A673 (cell line): ENCODE data around the gene DIS3L. TPM values are rescaled to one million over a fixed set of nuclear protein-coding genes. Genes with fewer than 3 reads are reported as not detected.

Experiments
- BruUV-seq: library from RNA; stranded (reverse); fragments of 400-500 nt; replicated peaks from 2 replicates; lab custom pipeline; 2021; lab: Mats Ljungman, UMichigan
- CTCF ChIA-PET: fragments of 300-600 bp; sonication (Branson Sonifier 250); formaldehyde crosslinking; loops from one replicate; lab custom pipeline; 2022; ENCODE audit warnings: antibody characterized with exemption; lab: Charles Lee
- POLR2A ChIA-PET: fragments of 300-600 bp; sonication (Branson Sonifier 250); formaldehyde crosslinking; loops from one replicate; lab custom pipeline; 2022; ENCODE audit warnings: antibody characterized with exemption; ENCODE audit not compliant: low non-redundant PET; lab: Charles Lee
- DNase-seq: peaks from one replicate; pipeline ENCODE4 v3.0.0-alpha.2; 2015; ENCODE audit warnings: low spot score
- H3K27ac ChIP-seq: fragments of 200-600 bp; sonication (generic); 2 replicates; pipeline ENCODE4 v1.5.1; 2016; ENCODE audit warnings: mixed run types, low read depth, mild to moderate bottlenecking, mixed read lengths, antibody characterized with exemption, low read length; ENCODE audit not compliant: poor library complexity, severe bottlenecking
- H3K27me3 ChIP-seq: fragments of 200-600 bp; sonication (generic); replicated peaks from 2 replicates; pipeline ENCODE4 v1.6.1; 2017; ENCODE audit warnings: mixed run types, low read depth, mild to moderate bottlenecking, mixed read lengths, antibody characterized with exemption, low read length; ENCODE audit not compliant: insufficient read depth, poor library complexity
- H3K36me3 ChIP-seq: fragments of 200-600 bp; sonication (generic); 2 replicates; pipeline ENCODE4 v1.6.1; 2016; ENCODE audit warnings: mixed run types, mild to moderate bottlenecking, mixed read lengths, antibody characterized with exemption, low read length; ENCODE audit not compliant: insufficient read depth, poor library complexity, severe bottlenecking
- H3K4me1 ChIP-seq: fragments of 200-600 bp; sonication (generic); 2 replicates; pipeline ENCODE4 v1.6.1; 2017; ENCODE audit warnings: mixed run types, mild to moderate bottlenecking, mixed read lengths, antibody characterized with exemption, low read length; ENCODE audit not compliant: insufficient read depth, poor library complexity, severe bottlenecking
- H3K4me3 ChIP-seq: fragments of 200-600 bp; sonication (generic); 2 replicates; pipeline ENCODE4 v1.5.1; 2016; ENCODE audit warnings: low read depth, mixed run types, mild to moderate bottlenecking, mixed read lengths, low read length; ENCODE audit not compliant: poor library complexity, severe bottlenecking
- H3K9me3 ChIP-seq: fragments of 200-600 bp; sonication (generic); 2 replicates; pipeline ENCODE4 v1.6.1; 2016; ENCODE audit warnings: mixed run types, low read depth, mild to moderate bottlenecking, mixed read lengths, antibody characterized with exemption, low read length; ENCODE audit not compliant: poor library complexity, severe bottlenecking
- CTCF ChIP-seq: fragments of 300-800, 200-600 bp; sonication (generic); conservative IDR thresholded peaks from 2 replicates; pipeline ENCODE4 v1.5.1; 2017; ENCODE audit warnings: low read depth, mild to moderate bottlenecking, antibody characterized with exemption, low read length, moderate library complexity, mixed read lengths
- EZH2 ChIP-seq: fragments of 200-600 bp; sonication (generic); IDR thresholded peaks from 2 replicates; pipeline ENCODE4 v1.6.1; 2017; ENCODE audit warnings: borderline replicate concordance, low read depth, mild to moderate bottlenecking, mixed read lengths, antibody characterized with exemption, low read length; ENCODE audit not compliant: poor library complexity, severe bottlenecking
- intact Hi-C: fragments of 100-400 bp; cut with micrococcal nuclease; formaldehyde crosslinking; loops from one replicate; pipeline ENCODE4 v1.10.0; 2022; ENCODE audit not compliant: unreplicated experiment
- total RNA-seq: library from RNA; stranded (reverse); gene quantifications from 2 replicates; pipeline ENCODE4 v1.2.3, GENCODE V29; 2021

The DIS3L gene
- total RNA-seq, 1 experiment from 2014 or later = 10.7 TPM

DNA sequence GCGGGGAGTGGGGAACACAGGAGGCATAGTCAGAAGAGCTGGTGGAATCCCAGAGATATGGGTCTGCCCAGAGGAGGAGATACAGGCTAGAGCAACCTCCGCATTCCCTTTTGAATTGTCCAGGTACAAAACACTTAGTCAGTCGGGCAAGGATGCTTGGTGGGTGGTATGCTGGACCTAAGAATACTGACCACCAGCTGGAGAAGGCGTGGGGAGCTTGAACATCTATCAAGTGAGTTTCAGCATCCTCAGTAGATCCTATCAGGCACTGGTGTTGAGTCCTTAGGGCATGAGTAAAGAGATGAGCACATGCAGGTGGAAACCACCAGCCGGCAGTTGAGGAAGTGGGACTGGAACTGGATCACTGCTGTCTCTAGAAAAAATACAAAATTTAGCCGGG, 14.7 kb upstream of the DIS3L start:
- intact Hi-C loops = no loop called here
- H3K27me3 ChIP-seq = peaks cover 10% of the 10 kb centered on the region
- H3K9me3 ChIP-seq = no peaks in the 10 kb centered on the region
- no TSS peak for BruUV-seq
- H3K27ac ChIP-seq = no peak overlapping the region
- no peaks in the 10 kb centered on the region for H3K36me3 ChIP-seq
- no peaks in the 10 kb centered on the region for H3K4me1 ChIP-seq
- TF ChIP-seq CTCF = no peak
- no peak for TF ChIP-seq EZH2
- no peak for DNase-seq
- CTCF ChIA-PET = no interaction called here
- POLR2A ChIA-PET = no interaction called here
- no peak overlapping the region for H3K4me3 ChIP-seq

DNA sequence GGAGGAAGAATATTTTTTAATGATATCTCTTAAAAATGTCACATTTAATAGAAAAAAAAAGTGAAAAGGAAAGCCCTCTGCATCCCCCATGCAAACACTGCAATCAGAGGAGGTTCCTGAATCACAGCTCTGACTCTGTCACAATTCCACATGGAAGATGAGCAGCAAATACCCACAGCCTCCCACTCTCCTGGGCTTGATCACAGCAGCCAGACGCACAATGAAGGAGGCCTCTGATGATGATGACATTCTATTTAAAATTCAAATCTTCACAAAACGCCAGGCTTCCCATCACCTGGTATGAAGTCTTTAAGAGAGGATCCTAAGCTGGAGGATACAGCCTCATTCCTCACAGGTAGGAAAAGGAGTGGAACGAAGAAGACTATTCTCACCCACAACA, 9.1 kb upstream of the DIS3L start:
- intact Hi-C loops = no loop called here
- no peak for TF ChIP-seq CTCF
- no peak for TF ChIP-seq EZH2
- Histone ChIP-seq H3K27me3 (peaks cover 10% of the 10 kb centered on the region), H3K4me3 (no peak overlapping the region), H3K36me3 (no peaks in the 10 kb centered on the region), H3K4me1 (peaks cover 7% of the 10 kb centered on the region), H3K9me3 (no peaks in the 10 kb centered on the region), H3K27ac (no peak overlapping the region)
- no TSS peak for BruUV-seq
- DNase-seq = no peak
- CTCF ChIA-PET = no interaction called here
- POLR2A ChIA-PET = no interaction called here

DNA sequence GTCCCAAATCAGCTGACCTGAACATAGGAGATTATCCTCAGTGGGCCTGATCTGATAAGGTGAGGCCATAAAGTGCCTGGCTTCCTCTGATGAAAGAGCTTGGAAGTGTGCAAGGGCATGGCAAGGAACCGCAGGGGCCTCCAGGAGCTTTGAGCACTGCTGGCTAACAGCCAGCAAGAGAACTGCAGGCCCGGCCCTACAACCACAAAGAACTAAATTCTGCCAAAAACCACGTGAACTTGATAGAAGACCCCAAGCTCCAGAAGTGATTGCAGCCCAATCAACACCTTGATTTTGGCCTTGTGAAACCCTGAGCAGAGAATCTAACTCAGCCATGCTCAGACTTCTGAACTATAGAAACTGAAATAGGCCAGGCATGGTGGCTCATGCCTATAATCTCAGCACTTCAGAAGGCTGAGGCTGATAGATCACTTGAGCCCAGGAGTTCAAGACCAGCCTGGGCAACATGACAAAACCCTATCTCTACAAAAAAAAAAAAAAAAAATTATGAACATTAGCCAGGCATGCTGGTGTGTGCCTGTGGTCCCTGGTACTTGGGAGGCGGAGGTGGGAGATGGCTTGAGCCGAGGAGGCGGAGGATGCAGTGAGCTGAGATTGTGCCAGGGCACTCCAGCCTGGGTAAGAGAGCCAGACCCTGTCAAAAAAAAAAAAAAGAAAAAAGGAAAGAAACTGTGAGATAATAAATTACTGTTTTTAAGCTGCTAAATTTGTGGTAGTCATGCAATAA, 7.7 kb upstream of the DIS3L start:
- H3K27ac ChIP-seq = no peak overlapping the region
- CTCF ChIA-PET = interaction anchor here (0.6 kb wide), 2 partner anchors 29 to 80 kb away, joined by 3 to 8 read pairs; no protein-coding TSS in a partner anchor
- peaks cover 21% of the 10 kb centered on the region for H3K4me1 ChIP-seq
- POLR2A ChIA-PET = interaction anchor here (0.6 to 0.9 kb wide), 2 partner anchors 9 to 29 kb away, joined by 3 to 5 read pairs; no protein-coding TSS in a partner anchor
- intact Hi-C loops = loop anchor here (5.0 kb wide), 2 partner anchors 153 to 303 kb away; no protein-coding TSS in a partner anchor
- H3K9me3 ChIP-seq = no peaks in the 10 kb centered on the region
- TF ChIP-seq EZH2 (no peak), CTCF (no peak)
- DNase-seq = no peak
- H3K4me3 ChIP-seq = no peak overlapping the region
- peaks cover 5% of the 10 kb centered on the region for H3K27me3 ChIP-seq
- BruUV-seq = no TSS peak
- H3K36me3 ChIP-seq = no peaks in the 10 kb centered on the region
